HUES6 (cell line): Measurements from ENCODE around the gene C12orf54.
"Not testable (repeated sequence)": the region's sequence is repeated elsewhere in the genome, so short reads cannot be mapped to it uniquely, and the experiment has no call there.

Experiments used
- H3K27ac ChIP-seq: 2 replicates; pipeline ENCODE4 v1.7.0; 2013; ENCODE audit warnings: low read depth, mild to moderate bottlenecking, low read length, inconsistent platforms
- H3K27me3 ChIP-seq: 2 replicates; pipeline ENCODE4 v1.6.1; 2013; ENCODE audit warnings: low read length; ENCODE audit not compliant: control insufficient read depth, insufficient read depth
- H3K36me3 ChIP-seq: 2 replicates; pipeline ENCODE4 v1.6.1; 2013; ENCODE audit warnings: low read length; ENCODE audit not compliant: control insufficient read depth, insufficient read depth
- H3K4me1 ChIP-seq: 2 replicates; pipeline ENCODE4 v1.6.1; 2013; ENCODE audit warnings: low read length; ENCODE audit not compliant: control insufficient read depth, insufficient read depth
- H3K4me3 ChIP-seq: 2 replicates; pipeline ENCODE4 v1.5.1; 2013; ENCODE audit warnings: low read depth, low read length
- H3K9ac ChIP-seq: one replicate; pipeline ENCODE4 v1.6.1; 2013; ENCODE audit warnings: mild to moderate bottlenecking, low read length
- H3K9me3 ChIP-seq: 2 replicates; pipeline ENCODE4 v1.6.1; 2013; ENCODE audit warnings: low read depth, low read length; ENCODE audit not compliant: control insufficient read depth, insufficient read depth

C12orf54 gene

GRCh38 chr12:48482198-48482597 lies at the start of gene C12orf54:
Gene C12orf54, plus strand, starts transcription at chr12:48482498. Its CDS starts 799 bp downstream, at chr12:48483297.
- Histone ChIP-seq H3K36me3 (no peaks in the 10 kb centered on the region), H3K9me3 (no peaks in the 10 kb centered on the region; the same call in 1 of the 2 replicates), H3K9ac (no peak within 1 kb of the TSS), H3K27ac (no peak within 1 kb of the TSS), H3K27me3 (peaks cover 18% of the 10 kb centered on the region; the same call in 1 of the 2 replicates), H3K4me1 (no peaks in the 10 kb centered on the region), H3K4me3 (no peak within 1 kb of the TSS)

GRCh38 chr12:48434016-48434415 lies 48.3 kb upstream of the C12orf54 start:
- not testable (repeated sequence) for H3K27me3 ChIP-seq, H3K4me3 ChIP-seq, H3K4me1 ChIP-seq, H3K27ac ChIP-seq, H3K9ac ChIP-seq, H3K36me3 ChIP-seq
- peaks cover 11% of the 10 kb centered on the region for H3K9me3 ChIP-seq

- Histone ChIP-seq H3K4me1 (no peaks in the 10 kb centered on the region), H3K4me3 (no peak overlapping the region), H3K9ac (no peak overlapping the region), H3K36me3 (no peaks in the 10 kb centered on the region), H3K27ac (no peak overlapping the region), H3K9me3 (no peaks in the 10 kb centered on the region), H3K27me3 (no peaks in the 10 kb centered on the region)
Observed at GRCh38 chr12:48441069-48441468, 41.2 kb upstream of the C12orf54 start.

- no peaks in the 10 kb centered on the region for H3K4me1 ChIP-seq
- no peaks in the 10 kb centered on the region for H3K9me3 ChIP-seq
- no peaks in the 10 kb centered on the region for H3K36me3 ChIP-seq
- H3K9ac ChIP-seq, result no peak overlapping the region
- no peak overlapping the region for H3K4me3 ChIP-seq
- H3K27ac ChIP-seq, result no peak overlapping the region
- no peaks in the 10 kb centered on the region for H3K27me3 ChIP-seq
Observed at GRCh38 chr12:48442179-48442847, 40.0 kb upstream of the C12orf54 start.

- no peaks in the 10 kb centered on the region for H3K4me1 ChIP-seq
- H3K27ac ChIP-seq, result no peak overlapping the region
- no peak overlapping the region for H3K9ac ChIP-seq
- 0 out of 2 replicates have a peak, but pooled peaks cover 6% of the 10 kb centered on the region for H3K9me3 ChIP-seq
- H3K27me3 ChIP-seq, result no peaks in the 10 kb centered on the region
- H3K4me3 ChIP-seq, result no peak overlapping the region
- H3K36me3 ChIP-seq, result no peaks in the 10 kb centered on the region
Observed at GRCh38 chr12:48445538-48445937, 36.8 kb upstream of the C12orf54 start.

- Histone ChIP-seq H3K9me3 (0 out of 2 replicates have a peak, but pooled peaks cover 6% of the 10 kb centered on the region), H3K36me3 (no peaks in the 10 kb centered on the region), H3K9ac (no peak overlapping the region), H3K4me1 (no peaks in the 10 kb centered on the region), H3K27me3 (no peaks in the 10 kb centered on the region), H3K27ac (no peak overlapping the region), H3K4me3 (no peak overlapping the region)
Observed at GRCh38 chr12:48446161-48446776, 36.0 kb upstream of the C12orf54 start.

- Histone ChIP-seq H3K4me1 (no peaks in the 10 kb centered on the region), H3K4me3 (no peak overlapping the region), H3K36me3 (no peaks in the 10 kb centered on the region), H3K9me3 (0 out of 2 replicates have a peak, but pooled peaks cover 6% of the 10 kb centered on the region), H3K27ac (no peak overlapping the region), H3K9ac (no peak overlapping the region), H3K27me3 (no peaks in the 10 kb centered on the region)
Observed at GRCh38 chr12:48447755-48448154, 34.5 kb upstream of the C12orf54 start.

- H3K9me3 ChIP-seq, result peaks cover 10% of the 10 kb centered on the region; the same call in 1 of the 2 replicates
- H3K27me3 ChIP-seq, result no peaks in the 10 kb centered on the region
- H3K9ac ChIP-seq, result no peak overlapping the region
- no peak overlapping the region for H3K27ac ChIP-seq
- no peaks in the 10 kb centered on the region for H3K36me3 ChIP-seq
- no peak overlapping the region for H3K4me3 ChIP-seq
- no peaks in the 10 kb centered on the region for H3K4me1 ChIP-seq
Observed at GRCh38 chr12:48451372-48451771, 30.9 kb upstream of the C12orf54 start.

GRCh38 chr12:48452961-48453360 lies 29.3 kb upstream of the C12orf54 start:
- not testable (repeated sequence) for H3K4me3 ChIP-seq, H3K27me3 ChIP-seq, H3K9ac ChIP-seq, H3K9me3 ChIP-seq, H3K36me3 ChIP-seq, H3K4me1 ChIP-seq, H3K27ac ChIP-seq

- Histone ChIP-seq H3K9me3 (peaks cover 10% of the 10 kb centered on the region; the same call in 1 of the 2 replicates), H3K4me3 (no peak overlapping the region), H3K27ac (no peak overlapping the region), H3K9ac (no peak overlapping the region), H3K36me3 (no peaks in the 10 kb centered on the region), H3K27me3 (no peaks in the 10 kb centered on the region), H3K4me1 (no peaks in the 10 kb centered on the region)
Observed at GRCh38 chr12:48454667-48455066, 27.6 kb upstream of the C12orf54 start.

GRCh38 chr12:48455116-48455515 lies 27.2 kb upstream of the C12orf54 start:
- Histone ChIP-seq H3K4me1 (no peaks in the 10 kb centered on the region), H3K36me3 (no peaks in the 10 kb centered on the region), H3K9me3 (peaks cover 6% of the 10 kb centered on the region; the same call in 1 of the 2 replicates), H3K9ac (no peak overlapping the region), H3K4me3 (no peak overlapping the region), H3K27me3 (no peaks in the 10 kb centered on the region), H3K27ac (no peak overlapping the region)
